ENCODE data around the gene PODXL2.

- TF ChIP-seq, protein P1, sequence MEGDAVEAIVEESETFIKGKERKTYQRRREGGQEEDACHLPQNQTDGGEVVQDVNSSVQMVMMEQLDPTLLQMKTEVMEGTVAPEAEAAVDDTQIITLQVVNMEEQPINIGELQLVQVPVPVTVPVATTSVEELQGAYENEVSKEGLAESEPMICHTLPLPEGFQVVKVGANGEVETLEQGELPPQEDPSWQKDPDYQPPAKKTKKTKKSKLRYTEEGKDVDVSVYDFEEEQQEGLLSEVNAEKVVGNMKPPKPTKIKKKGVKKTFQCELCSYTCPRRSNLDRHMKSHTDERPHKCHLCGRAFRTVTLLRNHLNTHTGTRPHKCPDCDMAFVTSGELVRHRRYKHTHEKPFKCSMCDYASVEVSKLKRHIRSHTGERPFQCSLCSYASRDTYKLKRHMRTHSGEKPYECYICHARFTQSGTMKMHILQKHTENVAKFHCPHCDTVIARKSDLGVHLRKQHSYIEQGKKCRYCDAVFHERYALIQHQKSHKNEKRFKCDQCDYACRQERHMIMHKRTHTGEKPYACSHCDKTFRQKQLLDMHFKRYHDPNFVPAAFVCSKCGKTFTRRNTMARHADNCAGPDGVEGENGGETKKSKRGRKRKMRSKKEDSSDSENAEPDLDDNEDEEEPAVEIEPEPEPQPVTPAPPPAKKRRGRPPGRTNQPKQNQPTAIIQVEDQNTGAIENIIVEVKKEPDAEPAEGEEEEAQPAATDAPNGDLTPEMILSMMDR (IDR thresholded peaks at IDR 0.05): no peak
- no peak for TF ChIP-seq EZH2 (IDR thresholded peaks at IDR 0.05; ENCODE audit: borderline replicate concordance, insufficient read depth, low read depth, low read length, poor library complexity, severe bottlenecking)
Observed at GRCh38 chr3:127712881-127713771, 84.1 kb downstream of the PODXL2 start.

All from B cell (primary cell).